Thyroid gland (tissue), 4 donors: ENCODE measurements around the gene SAXO1. TPM values are rescaled to one million over a fixed set of nuclear protein-coding genes. Genes with fewer than 3 reads are reported as not detected.

Source experiments
- DNase-seq, 2 donors: peaks; one replicate each; pipeline ENCODE4 v3.0.0-alpha.2; 2019
- H3K27ac ChIP-seq, 3 donors: fragments of 200-600 bp; sonication (generic); 1 replicate in 2 of 3; 2 replicates in 1 of 3; pipeline ENCODE4 v1.5.1; 2016 to 2019; ENCODE audit warnings: mild to moderate bottlenecking in 1 of 3, moderate library complexity in 1 of 3
- H3K27me3 ChIP-seq: fragments of 200-600 bp; sonication (generic); one replicate; pipeline ENCODE4 v1.5.1; 2019
- H3K36me3 ChIP-seq, 2 donors: fragments of 200-600 bp; sonication (generic); one replicate each; pipeline ENCODE4 v1.5.1; 2016 to 2019
- H3K4me1 ChIP-seq, 2 donors: fragments of 200-600 bp; sonication (generic); one replicate each; pipeline ENCODE4 v1.5.1; 2017 to 2019
- H3K4me3 ChIP-seq, 3 donors: fragments of 200-600 bp; sonication (generic); replicated peaks in 1 of 3; 1 replicate in 2 of 3; 2 replicates in 1 of 3; pipeline ENCODE4 v1.5.1; 2016; ENCODE audit warnings: mild to moderate bottlenecking in 1 of 3
- H3K9me3 ChIP-seq: fragments of 200-600 bp; sonication (generic); one replicate; pipeline ENCODE4 v1.5.1; 2017
- POLR2A ChIP-seq, 2 donors: fragments of 450-650 bp; IDR thresholded peaks; one replicate each; pipeline ENCODE4 v1.6.1; 2017; ENCODE audit warnings: antibody characterized with exemption in 2 of 2, mild to moderate bottlenecking in 2 of 2, moderate library complexity in 1 of 2
- WGBS, 2 donors: methylation state at CpG; one replicate each; pipeline ENCODE4 v1.1.5; 2017; 5-methylcytosine and 5-hydroxymethylcytosine counted together
- intact Hi-C: fragments of 100-400 bp; cut with DNase I; formaldehyde crosslinking; loops from one replicate; pipeline ENCODE4 v1.15.1; 2023
- small RNA-seq: library from RNA; depleted of rRNA; stranded (forward); fragments of <200 nt; gene quantifications from one replicate; pipeline ENCODE3, GENCODE V24; 2016
- total RNA-seq, 4 donors: library from RNA; depleted of rRNA; stranded (reverse); fragments of >200 nt; gene quantifications; one replicate each; pipeline ENCODE4 v1.2.3, GENCODE V29; 2016
- TF ChIP-seq, protein P1 (sequence below), 6 experiments: fragments of 200-600 bp in 3 of 6; fragments of 450-650 bp in 3 of 6; sonication (generic) in 3 of 6; IDR thresholded peaks; one replicate each; pipeline ENCODE4 v1.5.1; 2016 to 2019; ENCODE audit warnings: antibody characterized with exemption in 6 of 6, mild to moderate bottlenecking in 2 of 6, inconsistent platforms in 1 of 6, moderate library complexity in 1 of 6

SAXO1 gene
- total RNA-seq, 4 donors from 2014 or later = 0.54 TPM; not detected in 3

- H3K9me3 ChIP-seq = no peaks in the 10 kb centered on the region
- no peak overlapping the region for H3K4me3 ChIP-seq
- H3K27me3 ChIP-seq = no peaks in the 10 kb centered on the region
- H3K36me3 ChIP-seq = no peaks in the 10 kb centered on the region
- no peak for DNase-seq
- intact Hi-C loops = no loop called here
- TF ChIP-seq POLR2A (IDR thresholded peaks at IDR 0.05) = no peak
- no peak overlapping the region for H3K27ac ChIP-seq
- H3K4me1 ChIP-seq = no peaks in the 10 kb centered on the region
- 89 to 97% methylated on average over 10 to 12 of the region's 12 CpGs for WGBS, 2 donors
Measured at GRCh38 chr9:18889550-18889949, 143.5 kb downstream of the SAXO1 start.

GRCh38 chr9:18888290-18888689 lies 144.7 kb downstream of the SAXO1 start:
- H3K27ac ChIP-seq = no peak overlapping the region
- intact Hi-C loops = no loop called here
- TF ChIP-seq POLR2A (IDR thresholded peaks at IDR 0.05) = no peak
- TF ChIP-seq, protein P1, sequence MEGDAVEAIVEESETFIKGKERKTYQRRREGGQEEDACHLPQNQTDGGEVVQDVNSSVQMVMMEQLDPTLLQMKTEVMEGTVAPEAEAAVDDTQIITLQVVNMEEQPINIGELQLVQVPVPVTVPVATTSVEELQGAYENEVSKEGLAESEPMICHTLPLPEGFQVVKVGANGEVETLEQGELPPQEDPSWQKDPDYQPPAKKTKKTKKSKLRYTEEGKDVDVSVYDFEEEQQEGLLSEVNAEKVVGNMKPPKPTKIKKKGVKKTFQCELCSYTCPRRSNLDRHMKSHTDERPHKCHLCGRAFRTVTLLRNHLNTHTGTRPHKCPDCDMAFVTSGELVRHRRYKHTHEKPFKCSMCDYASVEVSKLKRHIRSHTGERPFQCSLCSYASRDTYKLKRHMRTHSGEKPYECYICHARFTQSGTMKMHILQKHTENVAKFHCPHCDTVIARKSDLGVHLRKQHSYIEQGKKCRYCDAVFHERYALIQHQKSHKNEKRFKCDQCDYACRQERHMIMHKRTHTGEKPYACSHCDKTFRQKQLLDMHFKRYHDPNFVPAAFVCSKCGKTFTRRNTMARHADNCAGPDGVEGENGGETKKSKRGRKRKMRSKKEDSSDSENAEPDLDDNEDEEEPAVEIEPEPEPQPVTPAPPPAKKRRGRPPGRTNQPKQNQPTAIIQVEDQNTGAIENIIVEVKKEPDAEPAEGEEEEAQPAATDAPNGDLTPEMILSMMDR (IDR thresholded peaks at IDR 0.05) = no peak
- no peaks in the 10 kb centered on the region for H3K4me1 ChIP-seq
- no peak for DNase-seq
- 67 to 83% methylated on average over 1 of the region's 1 CpG for WGBS, 2 donors
- H3K9me3 ChIP-seq = no peaks in the 10 kb centered on the region
- no peaks in the 10 kb centered on the region for H3K27me3 ChIP-seq
- no peak overlapping the region for H3K4me3 ChIP-seq
- no peaks in the 10 kb centered on the region for H3K36me3 ChIP-seq

GRCh38 chr9:18887546-18887945 lies 145.5 kb downstream of the SAXO1 start:
- no peaks in the 10 kb centered on the region for H3K4me1 ChIP-seq
- DNase-seq = no peak
- no peak overlapping the region for H3K4me3 ChIP-seq
- 83 to 100% methylated on average over 1 of the region's 1 CpG for WGBS, 2 donors
- TF ChIP-seq, protein P1 (IDR thresholded peaks at IDR 0.05) = no peak
- TF ChIP-seq POLR2A (IDR thresholded peaks at IDR 0.05) = no peak
- H3K36me3 ChIP-seq = no peaks in the 10 kb centered on the region
- no peak overlapping the region for H3K27ac ChIP-seq
- intact Hi-C loops = no loop called here
- H3K27me3 ChIP-seq = no peaks in the 10 kb centered on the region
- no peaks in the 10 kb centered on the region for H3K9me3 ChIP-seq

DNA sequence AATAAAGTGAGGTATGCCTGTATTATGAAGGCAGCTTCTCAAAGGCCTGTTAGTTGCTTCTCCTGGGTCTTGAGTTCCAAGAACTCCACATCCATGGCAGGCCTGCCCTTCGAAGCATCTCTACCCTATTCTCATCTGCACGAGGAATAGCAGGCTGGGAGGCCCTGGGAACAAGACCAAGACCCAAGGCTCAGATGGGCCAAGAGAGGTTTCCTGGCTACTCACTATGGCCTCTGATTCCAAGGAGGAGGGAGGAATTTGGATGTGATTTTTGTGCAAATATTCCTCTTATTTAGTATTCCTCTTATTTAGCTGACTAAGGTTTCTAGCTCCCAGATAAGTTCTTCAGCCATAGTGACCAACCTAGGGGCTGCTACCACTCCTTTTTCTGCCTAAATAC lies 151.3 kb downstream of the SAXO1 start:
- intact Hi-C loops = loop anchor here (5.0 kb wide), 1 partner anchor 81 kb away; no protein-coding TSS in a partner anchor
- no peaks in the 10 kb centered on the region for H3K4me1 ChIP-seq
- H3K27ac ChIP-seq = no peak overlapping the region
- TF ChIP-seq, protein P1 (IDR thresholded peaks at IDR 0.05) = no peak
- TF ChIP-seq POLR2A (IDR thresholded peaks at IDR 0.05) = no peak
- no peaks in the 10 kb centered on the region for H3K36me3 ChIP-seq
- H3K9me3 ChIP-seq = no peaks in the 10 kb centered on the region
- no peaks in the 10 kb centered on the region for H3K27me3 ChIP-seq
- 61 to 82% methylated on average over 2 of the region's 2 CpGs for WGBS, 2 donors
- DNase-seq = no peak
- no peak overlapping the region for H3K4me3 ChIP-seq

- Histone ChIP-seq H3K4me3 (no peak overlapping the region), H3K9me3 (no peaks in the 10 kb centered on the region), H3K36me3 (no peaks in the 10 kb centered on the region), H3K27me3 (no peaks in the 10 kb centered on the region), H3K4me1 (no peaks in the 10 kb centered on the region), H3K27ac (no peak overlapping the region)
- TF ChIP-seq, protein P1 (IDR thresholded peaks at IDR 0.05) = no peak
- no peak for TF ChIP-seq POLR2A (IDR thresholded peaks at IDR 0.05)
- WGBS, 2 donors = 82 to 97% methylated on average over 2 of the region's 3 CpGs
- no peak for DNase-seq
- intact Hi-C loops = no loop called here
Measured at GRCh38 chr9:18877984-18878383, 155.0 kb downstream of the SAXO1 start.

Small RNAs within 50 kb of the gene (small RNA-seq; reads per million reads assigned to genes)
- gene RNU6-264P = not detected
- 29.2 reads per million, percentile 95 among the genes with 10 or more reads in this experiment for gene SCARNA8

Other genes starting within 250 kb of the SAXO1 start
- 10 to 100 TPM; 59.8 to 69.2 (median 61.1) TPM for gene RRAGA, start 16.2 kb upstream of the SAXO1 start, total RNA-seq
- gene HAUS6, start 69.7 kb upstream of the SAXO1 start, total RNA-seq = 1 to 10 TPM; 5.9 to 8.5 (median 7.9) TPM
- 100 to 1,000 TPM in 1 of 4 donors, 10 to 100 TPM in 3; 25.1 to 148 (median 59.3) TPM for gene PLIN2, start 94.3 kb upstream of the SAXO1 start, total RNA-seq
- gene DENND4C, start 197.5 kb upstream of the SAXO1 start, total RNA-seq = 100 to 1,000 TPM in 3 of 4 donors, 10 to 100 TPM in 1; 99.5 to 135 (median 111) TPM